Measurements from ENCODE around the gene CHRNA4.

GRCh38 chr20:63315731-63316491 is 45.2 kb downstream of the CHRNA4 start:
- TF ChIP-seq CTCF (IDR thresholded peaks at IDR 0.05) (no peak), POLR2A (IDR thresholded peaks at IDR 0.05) (no peak)
